Kasumi-1 (cell line): Measurements from ENCODE around the gene PRAMEF14.
"Not testable (repeated sequence)": the region's sequence is repeated elsewhere in the genome, so short reads cannot be mapped to it uniquely, and the experiment has no call there.

Experiments used
- DNase-seq, 2 experiments: peaks; one replicate each; lab custom pipeline; 2025; lab: John Stamatoyannopoulos, UW

PRAMEF14 gene, protein sequence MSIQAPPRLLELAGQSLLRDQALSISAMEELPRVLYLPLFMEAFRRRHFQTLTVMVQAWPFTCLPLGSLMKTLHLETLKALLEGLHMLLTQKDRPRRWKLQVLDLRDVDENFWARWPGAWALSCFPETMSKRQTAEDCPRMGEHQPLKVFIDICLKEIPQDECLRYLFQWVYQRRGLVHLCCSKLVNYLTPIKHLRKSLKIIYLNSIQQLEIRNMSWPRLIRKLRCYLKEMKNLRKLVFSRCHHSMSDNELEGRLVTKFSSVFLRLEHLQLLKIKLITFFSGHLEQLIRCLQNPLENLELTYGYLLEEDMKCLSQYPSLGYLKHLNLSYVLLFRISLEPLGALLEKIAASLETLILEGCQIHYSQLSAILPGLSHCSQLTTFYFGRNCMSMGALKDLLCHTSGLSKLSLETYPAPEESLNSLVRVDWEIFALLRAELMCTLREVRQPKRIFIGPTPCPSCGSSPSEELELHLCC

DNA sequence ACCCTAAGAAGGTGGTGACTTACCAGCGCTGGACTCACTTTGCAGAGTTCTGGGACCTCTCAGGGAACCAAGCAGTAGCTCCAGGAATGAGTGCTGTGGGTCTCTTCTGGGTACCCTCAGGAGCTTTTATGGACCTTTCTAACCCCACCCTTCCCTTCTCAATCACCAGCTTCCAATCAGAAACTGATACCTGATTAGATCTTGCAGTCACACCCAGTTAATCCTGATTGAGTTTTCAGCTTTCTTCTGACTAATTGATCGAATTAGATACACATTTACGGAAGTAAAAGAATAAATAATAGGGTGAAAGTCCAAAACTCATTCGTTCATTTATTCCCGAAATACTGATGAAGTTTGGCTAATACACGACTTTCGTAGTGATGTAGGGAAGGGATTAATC is at the start of gene PRAMEF14:
Gene PRAMEF14 (minus strand): TSS at position 101 of the 400 bp plus-strand sequence. CDS start 1,820 bp downstream, outside the sequence.
- not testable (repeated sequence) for DNase-seq

DNA sequence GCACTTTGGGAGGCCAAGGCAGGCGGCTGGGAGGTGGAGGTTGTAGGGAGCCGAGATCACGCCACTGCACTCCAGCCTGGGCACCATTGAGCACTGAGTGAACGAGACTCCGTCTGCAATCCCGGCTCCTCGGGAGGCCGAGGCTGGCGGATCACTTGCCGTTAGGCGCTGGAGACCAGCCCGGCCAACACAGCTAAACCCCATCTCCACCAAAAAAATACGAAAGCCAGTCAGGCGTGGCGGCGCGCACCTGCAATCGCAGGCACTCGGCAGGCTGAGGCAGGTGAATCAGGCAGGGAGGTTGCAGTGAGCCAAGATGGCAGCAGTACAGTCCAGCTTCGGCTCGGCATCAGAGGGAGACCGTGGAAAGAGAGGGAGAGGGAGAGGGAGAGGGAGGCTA is 48.4 kb upstream of the PRAMEF14 start:
- not testable (repeated sequence) for DNase-seq

DNA sequence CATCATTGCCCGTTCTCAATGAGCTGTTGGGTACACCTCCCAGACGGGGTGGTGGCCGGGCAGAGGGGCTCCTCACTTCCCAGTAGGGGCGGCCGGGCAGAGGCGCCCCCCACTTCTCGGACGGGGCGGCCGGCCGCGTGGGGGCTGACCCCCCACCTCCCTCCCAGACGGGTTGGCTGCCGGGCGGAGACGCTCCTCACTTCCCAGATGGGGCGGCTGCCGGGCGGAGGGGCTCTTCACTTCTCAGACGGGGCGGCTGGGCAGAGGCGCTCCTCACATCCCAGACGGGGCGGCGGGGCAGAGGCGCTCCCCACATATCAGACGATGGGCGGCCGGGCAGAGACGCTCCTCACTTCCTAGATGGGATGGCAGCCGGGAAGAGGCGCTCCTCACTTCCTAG is 47.8 kb upstream of the PRAMEF14 start:
- DNase-seq = not testable (repeated sequence)

DNA sequence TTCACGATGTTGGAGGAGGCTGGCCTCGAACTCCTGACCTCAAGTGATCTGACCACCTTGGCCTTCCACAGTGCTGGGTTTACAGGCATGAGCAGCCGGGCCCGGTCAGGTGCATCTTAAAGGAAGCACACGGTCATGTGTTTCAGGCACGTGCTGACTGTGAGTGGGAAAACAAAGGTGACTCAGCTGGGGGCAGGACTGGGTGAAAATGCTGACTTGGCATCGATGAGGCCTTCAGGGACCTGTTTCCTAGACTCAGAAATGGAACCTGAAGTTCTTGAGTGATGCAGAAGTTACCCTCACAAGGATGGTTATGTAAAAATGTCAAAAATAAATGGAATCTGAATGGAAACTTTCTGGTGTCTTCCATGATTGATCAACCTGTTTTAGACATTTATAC is 46.1 kb upstream of the PRAMEF14 start:
- not testable (repeated sequence) for DNase-seq

DNA sequence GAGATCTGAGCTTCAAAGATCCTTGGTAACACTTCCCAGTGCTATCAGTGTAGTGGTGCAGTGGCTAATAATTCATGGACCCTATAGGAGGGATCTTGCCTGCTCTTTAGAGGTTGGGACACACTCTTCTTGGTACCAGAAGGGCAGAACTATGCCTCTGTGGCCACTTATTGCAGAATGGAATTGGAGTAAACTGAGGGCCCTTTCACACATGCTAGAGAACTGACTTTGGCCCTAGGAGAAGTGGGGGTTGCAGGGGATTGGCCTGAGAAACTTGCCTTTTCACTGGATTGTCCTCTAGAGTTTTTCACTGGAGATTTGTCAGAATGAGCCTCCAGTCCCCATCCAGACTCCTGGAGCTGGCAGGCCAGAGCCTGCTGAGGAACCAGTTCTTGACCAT is 42.4 kb upstream of the PRAMEF14 start, which contains the start of gene PRAMEF17:
Gene PRAMEF17 (plus strand): TSS at position 301 of the 400 bp plus-strand sequence. CDS start 26 bp downstream, at position 327.
- not testable (repeated sequence) for DNase-seq

DNA sequence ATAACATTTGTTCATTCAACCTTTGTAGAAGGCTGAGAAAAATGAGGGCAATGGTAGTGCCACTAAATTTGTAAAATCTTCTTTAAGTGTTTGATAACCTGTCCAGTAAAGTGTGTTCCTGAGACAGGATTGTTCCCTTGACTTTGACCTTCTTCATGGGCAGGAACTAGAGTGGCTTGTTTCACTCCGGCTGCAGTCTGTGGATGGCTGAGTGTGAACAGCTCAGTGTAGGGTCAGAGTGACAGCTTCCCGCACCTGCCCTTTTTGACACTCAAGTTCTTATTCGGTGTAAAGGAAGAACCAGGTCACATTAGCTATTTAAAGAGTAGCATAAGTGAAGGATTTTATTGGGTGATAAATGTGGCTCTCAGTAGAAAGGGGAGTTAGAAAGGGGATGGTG is 33.4 kb upstream of the PRAMEF14 start:
- not testable (repeated sequence) for DNase-seq

DNA sequence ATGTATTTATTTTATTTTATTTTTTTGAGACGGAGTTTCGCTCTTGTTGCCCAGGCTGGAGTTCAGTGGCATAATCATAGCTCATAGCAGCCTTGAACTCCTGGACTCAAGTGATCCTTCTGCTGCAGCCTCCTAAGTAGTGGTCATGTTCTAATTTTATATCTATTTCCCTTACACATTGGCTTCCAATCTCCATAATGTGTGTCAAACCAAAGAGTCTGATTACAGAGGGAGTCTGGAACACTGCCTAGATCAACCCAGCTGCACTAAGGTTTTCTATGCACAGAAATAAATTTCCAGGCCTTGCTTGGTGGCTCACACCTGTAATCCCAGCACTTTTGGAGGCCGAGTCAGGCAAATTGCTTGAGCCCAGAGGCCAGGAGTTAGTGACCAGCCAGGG is 32.0 kb upstream of the PRAMEF14 start:
- not testable (repeated sequence) for DNase-seq

DNA sequence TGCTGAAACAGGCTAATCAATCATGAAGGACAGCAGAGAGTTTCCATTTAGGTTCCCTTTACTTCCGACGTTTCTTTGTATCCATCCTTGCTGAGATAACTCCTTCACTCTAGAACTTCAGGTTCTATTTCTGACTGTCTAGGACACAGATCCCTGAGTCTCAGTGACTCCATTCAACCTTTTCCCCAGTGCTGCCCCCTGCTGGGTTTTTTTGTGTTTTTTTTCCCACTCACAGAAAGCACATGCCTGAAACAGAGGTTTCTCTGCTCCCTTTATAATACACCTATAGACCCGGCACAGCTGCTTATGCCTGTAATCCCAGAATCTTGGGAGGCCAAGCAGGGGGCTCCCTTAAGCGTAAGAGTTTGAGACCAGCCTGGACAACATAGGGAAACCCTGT is 21.6 kb upstream of the PRAMEF14 start:
- DNase-seq = peak in 1 of 2 experiments; percentile 0

DNA sequence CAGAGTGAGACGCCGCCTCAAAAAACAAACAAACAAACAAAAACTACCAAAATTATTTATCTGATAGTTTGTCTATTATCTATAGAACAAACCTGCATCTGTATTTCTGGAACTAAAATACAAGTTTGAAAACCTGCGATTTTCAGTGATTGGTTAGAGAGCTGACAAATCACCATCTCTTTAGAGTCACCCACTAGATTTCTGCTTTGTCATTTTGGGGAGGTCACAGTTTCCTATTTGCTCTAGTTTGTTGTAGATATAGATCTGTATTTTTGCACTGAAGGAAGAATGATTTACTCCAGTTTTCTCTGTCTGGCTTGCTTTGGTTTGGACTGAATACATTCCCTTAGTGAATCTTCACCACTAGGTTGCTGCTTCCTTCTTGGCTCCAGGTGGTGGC is 19.6 kb upstream of the PRAMEF14 start:
- not testable (repeated sequence) for DNase-seq

DNA sequence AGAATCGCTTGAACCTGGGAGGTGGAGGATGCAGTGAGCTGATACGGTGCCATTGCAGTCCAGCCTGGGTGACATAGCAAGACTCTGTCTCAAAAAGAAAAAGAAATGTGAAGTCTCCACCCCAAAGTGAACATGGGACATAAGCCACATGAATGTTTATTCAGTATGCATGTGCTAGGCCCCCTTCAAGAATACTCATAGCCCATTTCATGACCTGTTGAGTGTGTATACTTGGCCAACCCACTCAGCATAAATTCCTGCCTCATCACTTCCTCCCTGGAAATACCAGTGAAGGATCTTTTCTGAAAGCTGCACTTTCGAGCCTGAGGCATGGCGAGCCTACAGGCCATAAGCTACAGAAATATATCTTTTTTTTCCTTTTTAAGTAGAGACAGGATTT is 18.0 kb upstream of the PRAMEF14 start:
- not testable (repeated sequence) for DNase-seq

DNA sequence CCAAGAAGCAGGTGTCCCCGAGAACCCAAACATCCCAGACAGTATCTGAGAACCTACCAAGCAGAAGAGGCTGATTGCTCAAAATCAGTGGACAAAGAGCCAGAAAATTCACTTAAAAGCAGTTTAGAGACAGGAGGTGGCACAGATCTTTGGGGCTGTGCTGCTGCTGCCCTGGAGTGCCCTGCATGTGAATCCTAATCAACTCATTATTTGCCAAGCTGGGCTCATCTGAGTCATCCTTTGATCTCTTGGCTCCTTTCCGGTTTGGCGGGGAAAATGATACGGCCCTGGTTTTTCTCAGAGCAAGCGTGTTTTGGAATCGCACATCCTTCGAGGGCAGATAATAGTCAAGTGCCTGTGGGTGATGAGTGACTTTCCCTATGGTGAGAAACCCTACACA is 15.4 kb upstream of the PRAMEF14 start:
- DNase-seq = not testable (repeated sequence)

DNA sequence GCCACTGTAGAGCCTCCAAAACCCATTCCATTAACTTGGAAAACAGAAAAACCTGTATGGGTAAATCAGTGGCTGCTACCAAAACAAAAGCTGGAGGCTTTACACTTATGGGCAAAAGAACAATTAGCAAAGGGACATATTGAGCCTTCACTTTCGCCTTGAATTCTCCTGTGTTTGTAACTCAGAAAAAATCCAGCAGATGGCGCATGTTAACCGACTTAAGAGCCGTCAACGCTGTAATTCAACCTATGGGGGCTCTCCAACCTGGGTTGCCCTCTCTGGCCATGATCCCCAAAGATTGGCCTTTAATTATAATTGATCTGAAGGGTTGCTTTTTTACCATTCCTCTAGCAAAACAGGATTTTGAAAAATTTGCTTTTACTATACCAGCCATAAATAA is 9.8 kb upstream of the PRAMEF14 start:
- DNase-seq = peak; percentile 36 to 59

DNA sequence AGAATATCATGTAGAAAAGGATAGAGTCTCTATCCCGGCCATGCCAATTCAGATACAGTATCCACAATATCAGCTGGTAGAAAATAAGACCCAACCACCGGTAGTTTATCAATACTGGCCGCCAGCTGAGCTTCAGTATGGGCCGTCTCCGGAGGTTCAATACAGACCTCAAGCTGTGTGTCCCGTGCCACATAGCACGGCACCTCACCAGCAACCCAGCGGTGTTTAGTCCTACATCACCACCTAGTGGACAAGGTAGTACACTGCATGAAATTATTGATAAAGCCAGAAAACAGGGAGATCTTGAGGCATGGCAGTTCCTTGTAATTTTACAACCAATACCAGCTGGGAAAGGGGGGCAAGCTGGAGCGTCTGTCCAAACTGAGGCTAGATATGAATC is 7.5 kb upstream of the PRAMEF14 start:
- DNase-seq = not testable (repeated sequence)

DNA sequence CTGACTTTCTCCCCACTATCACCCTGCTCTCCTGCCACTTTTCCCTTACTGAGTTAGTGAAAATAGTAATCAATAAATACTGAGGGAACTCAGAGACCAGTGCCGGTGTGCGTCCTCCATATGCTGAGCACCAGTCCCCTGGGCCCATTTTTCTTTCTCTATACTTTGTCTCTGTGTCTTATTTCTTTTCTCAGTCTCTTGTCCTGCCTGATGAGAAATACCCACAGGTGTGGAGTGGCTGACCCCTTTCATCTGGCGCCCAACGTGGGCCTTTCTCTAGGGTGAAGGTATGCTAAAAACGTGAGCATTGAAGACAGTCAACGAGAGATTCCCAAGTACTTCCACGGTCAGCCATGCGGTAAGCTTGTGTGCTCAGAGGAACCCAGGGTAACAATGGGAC is 6.5 kb upstream of the PRAMEF14 start:
- DNase-seq = not testable (repeated sequence)

DNA sequence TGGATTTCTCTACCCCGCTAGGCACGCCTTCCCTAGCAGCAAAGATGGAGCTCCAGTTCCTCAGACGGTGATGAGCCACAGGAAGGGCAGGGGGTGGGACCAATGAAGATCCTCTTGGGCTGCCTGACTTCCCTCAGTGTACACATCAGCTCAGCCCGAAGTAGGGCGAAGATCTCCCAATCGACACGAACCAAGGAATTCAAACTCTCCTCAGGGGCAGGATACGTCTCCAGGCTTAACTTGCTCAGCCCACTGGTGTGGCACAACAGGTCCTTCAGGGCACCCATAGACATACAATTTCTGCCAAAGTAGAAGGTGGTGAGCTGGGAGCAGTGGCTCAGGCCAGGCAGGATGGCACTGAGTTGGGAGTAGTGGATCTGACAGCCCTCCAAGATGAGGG is 4.4 kb downstream of the PRAMEF14 start:
- not testable (repeated sequence) for DNase-seq

DNA sequence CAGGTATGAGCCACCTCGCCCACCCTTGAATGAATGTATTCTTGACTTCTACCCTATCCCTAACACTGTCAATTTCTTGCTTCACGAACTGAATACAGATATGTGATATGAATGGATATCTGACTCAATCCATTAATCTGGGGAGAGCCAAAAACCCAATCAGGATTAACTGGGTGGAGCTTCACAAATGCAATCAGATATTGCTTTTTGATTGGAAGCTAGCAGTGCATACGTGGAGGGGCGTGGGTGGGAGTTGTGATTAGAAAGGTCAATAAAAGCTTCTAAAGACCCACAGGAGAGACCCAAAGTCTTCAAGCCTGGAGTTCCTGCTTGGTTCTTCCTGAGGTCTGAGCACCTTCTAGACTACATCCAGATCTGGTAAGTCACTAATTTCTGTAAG is 31.7 kb downstream of the PRAMEF14 start, which contains the start of gene PRAMEF15:
Gene PRAMEF15 (plus strand): TSS at position 301 of the 400 bp plus-strand sequence. CDS start 2,827 bp downstream, outside the sequence.
- not testable (repeated sequence) for DNase-seq

DNA sequence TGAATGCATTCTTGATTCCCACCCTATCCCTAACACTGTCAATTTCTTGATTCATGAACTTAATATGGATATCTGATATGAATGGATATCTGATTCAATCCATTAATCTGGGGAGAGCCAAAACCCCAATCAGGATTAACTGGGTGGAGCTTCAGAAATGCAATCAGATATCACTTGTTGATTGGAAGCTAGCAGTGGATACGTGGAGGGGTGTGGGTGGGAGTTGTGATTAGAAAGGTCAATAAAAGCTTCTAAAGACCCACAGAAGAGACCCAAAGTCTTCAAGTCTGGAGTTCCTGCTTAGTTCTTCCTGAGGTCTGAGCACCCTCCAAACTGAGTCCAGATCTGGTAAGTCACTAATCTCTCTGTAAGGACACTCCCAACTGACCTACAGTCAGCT is 43.7 kb downstream of the PRAMEF14 start, which contains the start of gene PRAMEF33:
Gene PRAMEF33 (plus strand): TSS at position 301 of the 400 bp plus-strand sequence. CDS start 2,416 bp downstream, outside the sequence.
- not testable (repeated sequence) for DNase-seq

DNA sequence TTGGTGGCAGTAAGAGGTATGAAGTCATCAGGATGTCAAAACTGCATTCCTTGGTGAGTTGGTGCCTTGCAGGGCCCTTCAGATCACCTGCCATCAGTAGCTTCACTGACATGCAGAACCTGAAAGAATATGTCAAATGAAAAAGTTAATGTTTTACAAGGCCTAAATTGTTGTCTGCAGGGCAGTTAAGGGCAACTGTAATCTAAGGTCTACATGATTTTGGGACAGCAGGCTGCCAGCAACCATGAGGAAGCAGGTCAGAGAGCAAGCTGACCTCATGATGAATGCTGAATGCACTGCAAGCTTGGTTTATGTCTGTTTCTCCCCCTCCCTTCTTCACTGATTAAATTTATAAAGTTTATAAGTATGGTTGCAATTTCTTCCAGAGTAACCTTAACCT is 44.7 kb downstream of the PRAMEF14 start:
- not testable (repeated sequence) for DNase-seq

DNA sequence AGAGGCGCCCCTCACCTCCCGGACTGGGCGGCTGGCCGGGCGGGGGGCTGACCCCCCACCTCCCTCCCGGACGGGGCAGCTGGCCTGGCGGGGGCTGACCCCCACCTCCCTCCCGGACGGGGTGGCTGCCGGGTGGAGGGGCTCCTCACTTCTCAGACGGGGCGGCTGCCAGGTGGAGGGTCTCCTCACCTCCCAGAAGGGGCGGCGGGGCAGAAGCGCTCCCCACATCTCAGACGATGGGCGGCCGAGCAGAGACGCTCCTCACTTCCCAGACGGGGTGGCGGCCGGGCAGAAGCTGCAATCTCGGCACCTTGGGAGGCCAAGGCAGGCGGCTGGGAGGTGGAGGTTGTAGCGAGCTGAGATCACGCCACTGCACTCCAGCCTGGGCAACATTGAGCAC is 48.2 kb downstream of the PRAMEF14 start:
- DNase-seq = not testable (repeated sequence)

DNA sequence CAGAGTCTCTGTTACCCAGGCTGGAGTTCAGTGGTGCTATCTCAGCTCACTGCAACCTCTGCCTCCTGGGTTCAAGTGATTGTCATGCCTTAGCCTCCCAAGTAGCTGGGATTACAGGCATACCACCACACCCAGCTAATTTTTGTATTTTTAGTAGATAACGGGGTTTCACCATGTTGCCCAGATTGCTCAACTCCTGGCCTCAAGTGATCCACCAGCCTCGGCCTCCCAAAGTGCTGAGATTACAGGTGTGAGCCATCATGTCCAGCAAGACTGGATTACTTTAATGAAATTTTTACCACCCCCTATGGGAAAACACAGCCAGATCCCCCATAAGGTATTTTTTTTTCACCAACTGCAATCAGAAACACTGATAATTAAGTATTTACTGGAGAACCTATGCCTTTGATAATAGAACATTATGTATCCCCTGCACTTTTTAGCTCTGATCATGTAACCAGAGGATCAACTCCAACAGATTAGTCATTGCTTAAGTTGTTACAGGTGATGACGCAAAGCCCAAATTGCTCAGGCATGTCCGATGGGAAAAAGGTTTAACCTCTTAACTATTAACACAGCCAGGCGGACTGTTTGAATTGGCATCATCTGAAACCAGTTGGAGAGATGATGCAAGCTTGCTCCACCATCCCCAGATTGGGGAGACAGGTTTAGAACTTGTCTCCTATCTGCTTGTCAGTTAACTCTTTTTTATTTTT is 49.6 kb downstream of the PRAMEF14 start:
- DNase-seq = not testable (repeated sequence)
